SU-DHL-6 (cell line): ENCODE measurements around the gene ERBB2.

ENCODE experiments used
- CTCF ChIP-seq: fragments of 200-600 bp; sonication (generic); IDR thresholded peaks from one replicate; pipeline ENCODE4 v1.5.1; 2017; ENCODE audit warnings: antibody characterized with exemption, mild to moderate bottlenecking, low read length, moderate library complexity; ENCODE audit not compliant: insufficient read depth, poor library complexity, severe bottlenecking
- EZH2phosphoT487 ChIP-seq: fragments of 200-600 bp; sonication (generic), shearing (Covaris generic); conservative IDR thresholded peaks from 2 replicates; pipeline ENCODE4 v1.6.1; 2018; ENCODE audit warnings: mild to moderate bottlenecking, antibody characterized with exemption, low read length, moderate library complexity, mixed read lengths

GRCh38 chr17:39756380-39757079 is 56.7 kb downstream of the ERBB2 start:
- TF ChIP-seq CTCF (no peak), EZH2phosphoT487 (no peak)
